Stimulated activated CD4-positive, alpha-beta T cell treated with anti-CD3 and anti-CD28 coated beads, Interleukin-2, amount 100 ng/mL, for 24 hours (primary cell): ENCODE results near the gene FRMD4A.

Source experiments
- DNase-seq, 2 donors: peaks; one replicate each; pipeline ENCODE4 v3.0.0-alpha.2; 2020

Gene FRMD4A

GRCh38 chr10:13709931-13710650 is 620.6 kb downstream of the FRMD4A start:
- DNase-seq = no peak

GRCh38 chr10:13708256-13708990 is 622.3 kb downstream of the FRMD4A start:
- no peak for DNase-seq

- DNase-seq = peak; percentile 10 to 27
Measured at GRCh38 chr10:13707156-13707881, 623.4 kb downstream of the FRMD4A start.

GRCh38 chr10:13706604-13707003 is 624.1 kb downstream of the FRMD4A start:
- DNase-seq = no peak

- no peak for DNase-seq
Measured at GRCh38 chr10:13706175-13706574, 624.5 kb downstream of the FRMD4A start.

GRCh38 chr10:13705526-13706174 is 625.1 kb downstream of the FRMD4A start:
- no peak for DNase-seq

GRCh38 chr10:13704964-13705363 is 625.8 kb downstream of the FRMD4A start:
- no peak for DNase-seq

- DNase-seq = no peak
Measured at GRCh38 chr10:13703997-13704536, 626.7 kb downstream of the FRMD4A start.

GRCh38 chr10:13703101-13703818 is 627.5 kb downstream of the FRMD4A start:
- no peak for DNase-seq

GRCh38 chr10:13701157-13701919 is 629.4 kb downstream of the FRMD4A start:
- DNase-seq = no peak

- DNase-seq = no peak
Measured at GRCh38 chr10:13700473-13701144, 630.1 kb downstream of the FRMD4A start.

- no peak for DNase-seq
Measured at GRCh38 chr10:13699216-13699615, 631.5 kb downstream of the FRMD4A start.

GRCh38 chr10:13698217-13698616 is 632.5 kb downstream of the FRMD4A start:
- no peak for DNase-seq

GRCh38 chr10:13696071-13696470 is 634.7 kb downstream of the FRMD4A start:
- no peak for DNase-seq

GRCh38 chr10:13695588-13695987 is 635.1 kb downstream of the FRMD4A start:
- DNase-seq = no peak

- DNase-seq = no peak
Measured at GRCh38 chr10:13693783-13694700, 636.7 kb downstream of the FRMD4A start.

- DNase-seq = no peak
Measured at GRCh38 chr10:13690281-13690825, 640.4 kb downstream of the FRMD4A start.

- no peak for DNase-seq
Measured at GRCh38 chr10:13686331-13686752, 644.4 kb downstream of the FRMD4A start.

- DNase-seq = no peak
Measured at GRCh38 chr10:13685885-13686284, 644.8 kb downstream of the FRMD4A start.
